ENCODE results near the gene USH1G.

The USH1G gene

DNA sequence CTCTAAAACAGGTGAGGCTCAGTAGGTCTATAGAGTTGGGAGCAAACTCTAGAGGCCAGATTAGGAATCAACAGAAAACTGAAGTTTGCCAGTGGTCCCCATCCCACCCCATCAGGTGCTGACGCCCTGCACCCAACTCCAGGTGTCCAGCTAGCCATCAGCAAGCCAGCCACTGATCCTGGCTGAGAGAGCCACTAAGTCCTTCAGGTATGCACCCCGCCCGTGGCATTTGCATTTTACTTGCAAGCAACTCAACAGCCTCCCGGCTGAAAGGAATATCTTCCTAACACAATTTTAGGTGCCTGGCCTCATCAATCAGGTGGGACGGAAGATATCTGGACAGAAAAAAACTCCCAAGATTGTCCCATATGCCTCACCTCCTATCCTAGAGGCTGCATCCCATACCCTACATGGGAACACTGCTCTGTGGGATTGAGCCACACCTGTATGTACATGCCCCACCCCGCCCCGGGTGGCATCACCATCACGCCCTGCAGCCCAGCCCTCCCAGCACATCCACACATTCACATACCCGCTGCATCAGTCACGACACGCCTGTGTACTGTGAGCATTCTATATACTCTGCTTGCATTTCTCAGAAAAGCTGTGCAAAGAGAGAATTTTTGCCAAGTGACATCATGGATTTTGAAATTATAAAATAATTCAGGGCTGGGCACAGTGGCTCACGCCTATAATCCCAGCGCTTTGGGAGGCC is 20.9 kb upstream of the USH1G start:
- WGBS (ENCODE audit: insufficient coverage, insufficient read length): no CpG with 5 or more reads among the region's 13 CpGs

DNA sequence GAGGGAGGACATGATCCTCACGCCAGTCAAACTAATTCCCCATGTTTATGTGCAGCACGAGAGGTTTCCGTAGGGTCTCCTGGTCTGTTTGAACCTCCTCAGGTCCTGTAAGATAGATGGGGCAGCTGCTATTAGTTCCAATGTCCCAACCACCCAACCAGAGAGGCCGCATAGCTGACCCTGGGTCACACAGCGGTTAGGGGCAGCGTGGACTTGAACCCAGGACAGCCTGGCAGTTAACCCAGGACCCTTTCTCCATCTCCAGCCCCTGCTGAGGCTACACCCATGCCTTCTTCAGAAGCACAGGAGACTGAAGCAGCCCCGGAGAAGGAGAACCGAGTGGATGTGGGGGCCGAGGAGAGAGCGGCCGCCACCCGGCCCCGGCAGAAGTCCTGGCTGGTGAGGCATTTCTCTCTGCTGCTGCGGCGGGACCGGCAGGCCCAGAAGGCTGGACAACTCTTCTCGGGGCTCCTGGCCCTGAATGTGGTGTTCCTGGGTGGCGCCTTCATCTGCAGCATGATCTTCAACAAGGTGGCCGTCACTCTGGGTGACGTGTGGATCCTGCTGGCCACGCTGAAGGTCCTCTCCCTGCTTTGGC is 18.2 kb upstream of the USH1G start:
- no peak overlapping the region for H3K27ac ChIP-seq (ENCODE audit: low read length)
- WGBS (ENCODE audit: insufficient coverage, insufficient read length): no CpG with 5 or more reads among the region's 21 CpGs
- H3K9me3 ChIP-seq (ENCODE audit: control insufficient read depth, insufficient read depth, low read length): no peaks in the 10 kb centered on the region
- no peaks in the 10 kb centered on the region for H3K36me3 ChIP-seq (ENCODE audit: control insufficient read depth, insufficient read depth, low read length)
- no peak overlapping the region for H3K4me3 ChIP-seq (ENCODE audit: low read length)
- peaks cover 12% of the 10 kb centered on the region for H3K27me3 ChIP-seq (ENCODE audit: control insufficient read depth, insufficient read depth, low read length)
- no peak for DNase-seq (ENCODE audit: low read depth, low spot score)
- H3K4me1 ChIP-seq (ENCODE audit: control insufficient read depth, insufficient read depth, low read length): peaks cover 1% of the 10 kb centered on the region; the same call in 1 of the 2 replicates

More for the DNA sequence above, 20.9 kb upstream of the USH1G start:
- H3K36me3 ChIP-seq (ENCODE audit: control insufficient read depth, insufficient read depth, low read length): no peaks in the 10 kb centered on the region
- no peak overlapping the region for H3K27ac ChIP-seq (ENCODE audit: low read length)
- no peaks in the 10 kb centered on the region; the same call in 1 of the 2 replicates for H3K27me3 ChIP-seq (ENCODE audit: control insufficient read depth, insufficient read depth, low read length)
- H3K9me3 ChIP-seq (ENCODE audit: control insufficient read depth, insufficient read depth, low read length): no peaks in the 10 kb centered on the region
- no peak overlapping the region for H3K4me3 ChIP-seq (ENCODE audit: low read length)
- DNase-seq (ENCODE audit: low read depth, low spot score): no peak
- H3K4me1 ChIP-seq (ENCODE audit: control insufficient read depth, insufficient read depth, low read length): peaks cover 1% of the 10 kb centered on the region; the same call in 1 of the 2 replicates

DNA sequence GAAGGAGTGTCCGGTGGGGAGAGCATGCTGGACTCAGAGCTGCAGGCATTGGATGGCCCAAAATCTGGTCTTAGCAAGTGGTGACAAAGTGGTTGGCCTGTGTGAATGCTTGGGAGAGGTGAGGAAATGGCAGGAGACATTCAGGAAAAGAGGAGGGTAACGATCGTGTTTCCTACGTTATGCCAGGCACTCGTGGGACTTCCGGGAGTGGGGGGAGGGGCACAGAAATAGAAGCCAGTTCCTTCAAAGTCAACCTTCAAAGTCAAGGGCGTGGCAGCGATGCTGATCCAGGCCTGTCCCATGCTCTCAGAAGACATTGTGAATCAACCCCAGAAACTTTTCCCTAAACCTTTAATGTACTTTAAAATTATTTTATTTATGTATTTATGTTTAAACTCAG is 16.5 kb upstream of the USH1G start:
- H3K4me3 ChIP-seq (ENCODE audit: low read length): no peak overlapping the region
- H3K36me3 ChIP-seq (ENCODE audit: control insufficient read depth, insufficient read depth, low read length): no peaks in the 10 kb centered on the region
- peaks cover 26% of the 10 kb centered on the region for H3K27me3 ChIP-seq (ENCODE audit: control insufficient read depth, insufficient read depth, low read length)
- peaks cover 1% of the 10 kb centered on the region; the same call in 1 of the 2 replicates for H3K4me1 ChIP-seq (ENCODE audit: control insufficient read depth, insufficient read depth, low read length)
- no peak for DNase-seq (ENCODE audit: low read depth, low spot score)
- WGBS (ENCODE audit: insufficient coverage, insufficient read length): no CpG with 5 or more reads among the region's 8 CpGs
- H3K9me3 ChIP-seq (ENCODE audit: control insufficient read depth, insufficient read depth, low read length): no peaks in the 10 kb centered on the region
- H3K27ac ChIP-seq (ENCODE audit: low read length): no peak overlapping the region

DNA sequence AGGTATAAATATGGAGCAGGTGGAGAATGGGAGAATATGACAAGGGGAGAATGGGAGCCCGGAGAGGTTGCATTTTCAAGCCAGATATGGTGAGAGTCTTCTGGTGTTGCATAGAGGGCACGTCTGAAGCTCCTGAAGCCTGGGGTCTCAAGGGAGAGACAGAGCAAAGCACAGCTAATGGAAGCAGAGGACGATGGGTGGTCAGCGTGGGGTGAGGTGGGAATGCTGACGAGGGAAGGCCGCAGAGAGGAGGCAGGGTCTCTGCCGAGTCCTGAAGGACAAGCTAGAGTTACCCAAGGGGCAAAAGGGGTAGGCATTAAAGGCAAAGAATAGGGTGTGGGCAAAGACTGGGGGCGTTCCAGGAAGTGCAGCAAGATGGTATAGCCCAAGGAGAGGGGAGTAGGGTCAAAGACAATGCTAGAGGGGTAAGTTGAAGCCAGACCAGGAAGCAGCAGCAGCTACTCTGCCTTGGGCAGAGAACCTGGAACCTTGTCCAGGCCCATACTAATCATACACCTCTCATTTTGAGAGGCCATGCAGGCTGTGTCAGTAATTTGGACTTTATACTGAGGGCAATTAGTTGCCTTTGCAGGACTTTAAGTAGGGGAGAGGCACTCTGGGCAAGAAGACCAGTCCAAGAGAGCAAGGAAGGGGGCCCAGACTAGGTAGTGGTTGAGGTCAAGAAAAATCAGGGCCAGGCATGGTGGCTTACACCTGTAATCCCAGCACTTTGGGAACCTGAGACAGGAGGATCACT is 15.3 kb upstream of the USH1G start:
- no peaks in the 10 kb centered on the region for H3K4me1 ChIP-seq (ENCODE audit: control insufficient read depth, insufficient read depth, low read length)
- H3K27ac ChIP-seq (ENCODE audit: low read length): no peak overlapping the region
- WGBS (ENCODE audit: insufficient coverage, insufficient read length): no CpG with 5 or more reads among the region's 8 CpGs
- H3K9me3 ChIP-seq (ENCODE audit: control insufficient read depth, insufficient read depth, low read length): no peaks in the 10 kb centered on the region
- H3K4me3 ChIP-seq (ENCODE audit: low read length): no peak overlapping the region
- no peak for DNase-seq (ENCODE audit: low read depth, low spot score)
- no peaks in the 10 kb centered on the region for H3K36me3 ChIP-seq (ENCODE audit: control insufficient read depth, insufficient read depth, low read length)
- H3K27me3 ChIP-seq (ENCODE audit: control insufficient read depth, insufficient read depth, low read length): peaks cover 28% of the 10 kb centered on the region

DNA sequence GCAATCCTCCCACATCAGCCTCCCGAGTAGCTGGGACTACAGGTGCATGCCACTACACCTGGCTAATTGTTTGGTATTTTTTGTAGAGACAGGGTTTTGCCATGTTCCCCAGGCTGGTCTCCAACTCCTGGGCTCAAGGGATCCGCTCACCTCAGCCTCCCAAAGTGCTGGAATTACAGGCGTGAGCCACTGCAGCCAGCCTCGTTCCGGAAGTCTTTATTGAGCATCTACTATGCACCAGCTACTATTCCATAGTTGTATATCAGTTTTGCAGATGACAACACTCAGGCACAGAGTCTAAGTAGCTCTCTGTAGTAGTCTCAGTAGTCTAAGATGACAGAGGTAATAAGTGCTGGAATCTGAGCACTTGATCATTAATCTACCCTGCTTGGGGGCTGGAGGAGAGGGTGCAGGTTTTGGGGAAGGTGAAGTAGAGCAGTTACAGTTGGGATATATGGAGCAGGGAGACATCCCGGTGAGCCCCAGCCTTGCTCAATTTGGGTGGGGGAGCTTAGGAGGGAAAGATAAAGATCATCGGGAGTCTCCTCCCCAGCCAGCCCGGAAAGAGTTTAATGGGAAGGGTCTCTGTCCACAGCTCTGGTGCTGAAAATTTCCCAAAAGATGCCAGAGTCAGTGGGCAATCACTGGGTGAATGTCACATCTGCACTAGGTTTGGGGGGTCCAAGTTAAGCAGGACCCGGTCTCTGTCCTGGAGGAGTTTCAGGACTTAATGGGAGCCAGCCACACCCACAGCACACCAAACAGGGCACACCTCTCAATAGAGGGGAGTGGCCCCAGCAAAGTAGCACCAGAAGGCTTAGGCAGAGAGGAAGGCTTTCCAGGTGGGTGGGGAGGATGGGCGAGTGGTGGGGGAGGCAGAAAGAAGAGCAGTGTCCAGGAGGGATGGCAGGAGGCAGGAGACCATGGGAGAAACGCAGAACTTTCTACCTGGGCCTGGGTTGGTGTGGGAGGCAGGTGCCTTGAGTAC is 14.3 kb upstream of the USH1G start:
- H3K4me1 ChIP-seq (ENCODE audit: control insufficient read depth, insufficient read depth, low read length): no peaks in the 10 kb centered on the region
- no peaks in the 10 kb centered on the region for H3K36me3 ChIP-seq (ENCODE audit: control insufficient read depth, insufficient read depth, low read length)
- H3K27ac ChIP-seq (ENCODE audit: low read length): no peak overlapping the region
- DNase-seq (ENCODE audit: low read depth, low spot score): no peak
- no CpG with 5 or more reads among the region's 11 CpGs for WGBS (ENCODE audit: insufficient coverage, insufficient read length)
- no peaks in the 10 kb centered on the region for H3K9me3 ChIP-seq (ENCODE audit: control insufficient read depth, insufficient read depth, low read length)
- H3K4me3 ChIP-seq (ENCODE audit: low read length): no peak overlapping the region
- H3K27me3 ChIP-seq (ENCODE audit: control insufficient read depth, insufficient read depth, low read length): peaks cover 28% of the 10 kb centered on the region

DNA sequence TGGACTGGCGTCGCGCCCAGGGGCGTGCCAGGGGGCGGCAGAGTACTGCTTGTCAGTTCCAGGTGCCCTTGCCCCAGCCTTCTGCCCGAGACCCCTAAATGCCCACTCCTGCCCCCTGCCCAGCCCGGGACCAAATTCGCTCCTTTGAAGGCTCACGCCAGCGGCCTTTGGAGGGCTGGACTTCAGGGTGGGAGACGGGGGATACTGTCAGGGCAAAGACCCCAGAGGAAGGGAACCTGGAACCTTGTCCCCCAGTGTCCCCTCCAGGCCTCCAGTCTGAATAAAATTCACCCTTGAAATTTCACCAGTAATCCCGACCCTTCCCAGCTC is 13.4 kb upstream of the USH1G start:
- Histone ChIP-seq H3K27me3 (ENCODE audit: control insufficient read depth, insufficient read depth, low read length) (peaks cover 28% of the 10 kb centered on the region), H3K9me3 (ENCODE audit: control insufficient read depth, insufficient read depth, low read length) (no peaks in the 10 kb centered on the region), H3K36me3 (ENCODE audit: control insufficient read depth, insufficient read depth, low read length) (no peaks in the 10 kb centered on the region), H3K4me1 (ENCODE audit: control insufficient read depth, insufficient read depth, low read length) (no peaks in the 10 kb centered on the region), H3K4me3 (ENCODE audit: low read length) (no peak overlapping the region), H3K27ac (ENCODE audit: low read length) (no peak overlapping the region)
- DNase-seq (ENCODE audit: low read depth, low spot score): no peak
- no CpG with 5 or more reads among the region's 12 CpGs for WGBS (ENCODE audit: insufficient coverage, insufficient read length)

DNA sequence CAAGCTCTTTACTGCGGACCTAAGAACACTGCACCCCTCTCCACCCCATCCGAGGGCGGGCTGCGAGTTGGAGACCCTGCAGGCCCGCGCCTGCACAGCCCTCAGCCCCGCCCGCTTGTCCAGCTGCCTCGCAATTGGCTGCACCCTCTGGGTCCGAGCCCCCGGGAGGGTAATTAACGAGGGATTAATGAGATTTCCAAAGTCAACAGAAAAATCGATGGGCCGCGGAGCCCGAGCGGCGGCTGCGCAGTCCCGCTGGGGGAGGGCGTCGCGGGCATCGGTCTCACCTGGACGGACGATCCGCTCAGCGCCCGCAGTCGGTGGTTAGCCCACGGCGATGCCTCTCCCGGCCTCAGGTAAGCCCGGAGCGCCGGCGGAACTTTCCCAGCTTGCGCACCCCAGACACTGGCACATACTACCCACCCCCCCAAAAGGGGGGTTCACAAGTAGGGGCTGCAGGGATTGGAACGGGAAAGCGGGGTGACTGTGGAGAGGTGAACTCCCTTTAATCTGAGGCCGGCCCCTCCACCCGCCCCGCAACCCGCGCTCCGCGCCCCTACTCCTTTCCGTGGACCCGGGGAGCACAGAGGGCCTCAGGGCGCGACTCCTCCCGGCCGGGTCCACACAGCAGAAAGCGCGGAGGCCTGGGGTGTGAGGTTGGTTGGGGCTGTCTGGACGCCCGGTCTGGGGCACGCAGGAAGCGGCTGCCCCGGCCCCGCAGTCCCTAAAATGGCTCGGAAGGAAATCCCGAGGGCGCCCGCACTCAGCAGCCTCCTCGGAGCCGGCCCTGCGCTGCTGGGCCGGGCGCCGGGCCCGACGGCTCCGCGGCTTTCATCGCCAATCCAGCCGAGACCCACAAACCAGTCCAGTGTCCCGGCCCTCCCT is 12.8 kb upstream of the USH1G start, which contains the start of gene OTOP3:
Gene OTOP3, plus strand, starts transcription at position 314 of the 885 bp plus-strand sequence. Its CDS starts 24 bp downstream, at position 338.
- H3K9me3 ChIP-seq (ENCODE audit: control insufficient read depth, insufficient read depth, low read length): no peaks in the 10 kb centered on the region
- WGBS (ENCODE audit: insufficient coverage, insufficient read length): no CpG with 5 or more reads among the region's 78 CpGs
- DNase-seq (ENCODE audit: low read depth, low spot score): no peak
- no peaks in the 10 kb centered on the region for H3K4me1 ChIP-seq (ENCODE audit: control insufficient read depth, insufficient read depth, low read length)
- H3K36me3 ChIP-seq (ENCODE audit: control insufficient read depth, insufficient read depth, low read length): no peaks in the 10 kb centered on the region
- H3K4me3 ChIP-seq (ENCODE audit: low read length): peak within 1 kb of the TSS; percentile 23; the same call in 1 of the 2 replicates
- no peak within 1 kb of the TSS for H3K27ac ChIP-seq (ENCODE audit: low read length)
- peaks cover 28% of the 10 kb centered on the region for H3K27me3 ChIP-seq (ENCODE audit: control insufficient read depth, insufficient read depth, low read length)

DNA sequence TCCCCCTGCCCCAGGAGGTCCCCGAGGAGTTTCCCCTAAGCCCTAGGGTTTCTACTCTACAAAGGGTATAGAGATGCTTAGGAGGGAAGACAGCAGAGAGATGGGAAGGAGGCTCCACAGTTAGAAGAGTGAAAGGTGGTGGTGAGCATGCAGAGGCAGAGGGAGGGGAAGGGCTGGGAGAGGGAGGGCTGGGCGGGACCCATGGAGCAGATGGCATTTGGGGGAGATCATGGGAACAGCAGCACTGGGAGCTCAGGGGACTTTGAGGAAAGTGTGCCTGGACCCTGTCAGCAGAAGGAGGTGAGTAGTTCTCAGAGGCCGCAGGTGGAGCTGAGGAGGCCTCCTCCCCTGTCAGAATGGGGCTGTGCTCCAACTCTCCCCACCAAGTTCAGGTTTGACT is 12.0 kb upstream of the USH1G start:
- Histone ChIP-seq H3K4me3 (ENCODE audit: low read length) (no peak overlapping the region), H3K27me3 (ENCODE audit: control insufficient read depth, insufficient read depth, low read length) (peaks cover 28% of the 10 kb centered on the region), H3K9me3 (ENCODE audit: control insufficient read depth, insufficient read depth, low read length) (no peaks in the 10 kb centered on the region), H3K36me3 (ENCODE audit: control insufficient read depth, insufficient read depth, low read length) (no peaks in the 10 kb centered on the region), H3K4me1 (ENCODE audit: control insufficient read depth, insufficient read depth, low read length) (no peaks in the 10 kb centered on the region), H3K27ac (ENCODE audit: low read length) (no peak overlapping the region)
- DNase-seq (ENCODE audit: low read depth, low spot score): no peak
- no CpG with 5 or more reads among the region's 3 CpGs for WGBS (ENCODE audit: insufficient coverage, insufficient read length)

DNA sequence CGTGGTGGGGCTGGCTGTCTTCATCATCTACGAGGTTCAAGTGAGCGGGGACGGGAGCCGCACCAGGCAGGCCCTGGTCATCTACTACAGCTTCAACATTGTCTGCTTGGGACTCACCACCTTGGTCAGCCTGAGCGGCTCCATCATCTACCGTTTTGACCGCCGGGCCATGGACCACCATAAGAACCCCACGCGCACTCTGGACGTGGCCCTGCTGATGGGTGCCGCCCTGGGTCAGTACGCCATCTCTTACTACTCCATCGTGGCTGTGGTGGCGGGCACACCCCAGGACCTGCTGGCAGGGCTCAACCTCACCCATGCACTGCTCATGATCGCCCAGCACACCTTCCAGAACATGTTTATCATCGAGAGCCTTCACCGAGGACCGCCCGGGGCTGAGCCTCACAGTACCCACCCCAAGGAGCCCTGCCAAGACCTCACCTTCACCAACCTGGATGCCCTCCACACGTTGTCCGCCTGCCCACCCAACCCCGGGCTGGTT is 7.5 kb upstream of the USH1G start:
- H3K36me3 ChIP-seq (ENCODE audit: control insufficient read depth, insufficient read depth, low read length): no peaks in the 10 kb centered on the region
- H3K4me1 ChIP-seq (ENCODE audit: control insufficient read depth, insufficient read depth, low read length): no peaks in the 10 kb centered on the region
- no peaks in the 10 kb centered on the region for H3K9me3 ChIP-seq (ENCODE audit: control insufficient read depth, insufficient read depth, low read length)
- no peak overlapping the region for H3K27ac ChIP-seq (ENCODE audit: low read length)
- no CpG with 5 or more reads among the region's 24 CpGs for WGBS (ENCODE audit: insufficient coverage, insufficient read length)
- no peak overlapping the region for H3K4me3 ChIP-seq (ENCODE audit: low read length)
- no peak for DNase-seq (ENCODE audit: low read depth, low spot score)
- peaks cover 21% of the 10 kb centered on the region for H3K27me3 ChIP-seq (ENCODE audit: control insufficient read depth, insufficient read depth, low read length)
